Activated CD4-positive, alpha-beta T cell treated with anti-CD3 and anti-CD28 coated beads, Interleukin-2, amount 50 U/mL, for 48 hours (primary cell): ENCODE data around the gene NRF1.
"Not testable (repeated sequence)": the region's sequence is repeated elsewhere in the genome, so short reads cannot be mapped to it uniquely, and the experiment has no call there.

ENCODE experiments used
- DNase-seq, 2 experiments: peaks; one replicate each; pipeline ENCODE4 v3.0.0-alpha.2; 2020

Gene NRF1

DNA sequence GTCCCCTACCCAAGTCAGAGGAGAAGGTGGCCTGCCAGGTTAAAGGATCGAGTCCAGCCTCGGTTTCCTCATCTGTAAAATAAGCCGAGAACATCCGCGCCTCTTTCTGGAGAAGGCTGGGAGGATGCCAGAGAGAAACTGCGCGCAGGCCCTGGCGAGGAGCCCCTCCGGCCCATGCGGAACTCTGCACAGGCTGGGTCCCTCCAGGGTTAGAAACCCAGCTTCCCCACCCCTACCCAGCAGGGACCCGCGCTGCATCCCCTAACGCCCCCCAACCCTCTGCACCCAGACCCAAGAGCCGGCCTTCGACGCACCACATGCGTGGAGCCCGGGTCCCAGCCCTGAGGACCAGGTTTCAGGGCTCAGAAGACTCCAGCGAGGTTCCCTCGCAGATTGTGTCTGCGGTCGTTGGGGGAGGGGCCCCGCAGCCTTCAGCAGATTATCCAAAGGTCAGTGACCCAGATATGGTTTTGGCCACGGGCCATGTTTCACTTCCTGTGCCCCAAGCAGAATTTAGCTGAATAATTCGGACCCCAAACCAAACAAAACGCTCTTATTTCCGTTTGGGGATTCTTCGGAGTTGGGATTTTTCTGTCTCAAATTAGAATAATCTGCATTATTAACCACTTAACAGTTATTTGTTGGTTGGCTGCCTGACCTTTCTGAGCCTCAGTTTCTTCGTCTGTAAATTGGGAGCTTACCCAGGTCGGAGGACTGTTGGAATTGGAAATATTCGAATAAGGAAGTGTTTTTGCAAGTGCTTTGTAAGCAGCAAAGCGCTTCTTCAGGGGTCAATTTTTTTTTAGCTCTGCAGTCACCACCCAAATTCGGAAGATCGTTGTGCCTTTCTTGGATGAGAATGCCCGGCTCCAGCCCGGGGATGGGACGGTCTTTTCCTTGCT lies 173.5 kb downstream of the NRF1 start:
- DNase-seq: no peak

DNA sequence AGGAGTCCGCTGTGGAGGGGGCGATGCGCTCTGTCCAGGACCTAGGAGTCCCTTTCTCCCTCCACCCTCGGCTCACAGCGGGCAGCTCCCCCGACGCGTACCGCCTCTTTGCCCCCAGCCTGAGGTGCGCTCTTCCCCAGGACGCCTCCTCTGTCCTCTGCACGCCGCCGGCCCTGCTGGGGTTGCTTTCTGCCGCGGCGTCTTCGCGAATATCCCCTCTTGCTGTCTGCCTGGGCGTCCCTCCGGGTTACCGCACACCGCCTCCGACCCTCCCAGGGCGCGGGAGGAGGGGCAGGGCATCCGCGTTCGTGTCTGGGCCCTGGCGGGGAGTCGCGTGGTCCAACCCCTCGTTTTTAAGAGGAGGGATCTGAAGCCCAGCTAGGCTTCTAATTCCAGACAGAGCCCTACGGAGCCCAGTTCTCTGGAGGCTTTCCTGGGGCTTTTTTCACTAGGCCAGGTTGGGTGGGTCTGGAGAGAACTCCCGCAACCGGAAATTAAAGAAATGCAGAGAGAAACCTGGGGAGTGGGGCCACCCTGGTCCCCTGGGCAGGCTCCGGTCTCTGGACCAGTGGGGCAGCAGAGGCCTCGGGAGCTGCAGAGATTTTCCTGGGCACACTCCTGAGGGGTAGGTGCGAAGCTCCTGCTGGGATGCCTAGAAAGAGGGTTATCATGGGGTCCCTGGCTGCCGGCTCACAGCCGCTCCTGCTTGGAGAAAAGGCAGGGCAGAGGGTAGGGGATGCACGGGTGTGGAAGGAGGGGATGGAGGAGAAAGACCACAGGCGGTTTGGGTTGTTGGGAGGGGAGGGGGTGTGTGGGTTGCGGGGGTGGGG lies 174.4 kb downstream of the NRF1 start:
- no peak for DNase-seq

DNA sequence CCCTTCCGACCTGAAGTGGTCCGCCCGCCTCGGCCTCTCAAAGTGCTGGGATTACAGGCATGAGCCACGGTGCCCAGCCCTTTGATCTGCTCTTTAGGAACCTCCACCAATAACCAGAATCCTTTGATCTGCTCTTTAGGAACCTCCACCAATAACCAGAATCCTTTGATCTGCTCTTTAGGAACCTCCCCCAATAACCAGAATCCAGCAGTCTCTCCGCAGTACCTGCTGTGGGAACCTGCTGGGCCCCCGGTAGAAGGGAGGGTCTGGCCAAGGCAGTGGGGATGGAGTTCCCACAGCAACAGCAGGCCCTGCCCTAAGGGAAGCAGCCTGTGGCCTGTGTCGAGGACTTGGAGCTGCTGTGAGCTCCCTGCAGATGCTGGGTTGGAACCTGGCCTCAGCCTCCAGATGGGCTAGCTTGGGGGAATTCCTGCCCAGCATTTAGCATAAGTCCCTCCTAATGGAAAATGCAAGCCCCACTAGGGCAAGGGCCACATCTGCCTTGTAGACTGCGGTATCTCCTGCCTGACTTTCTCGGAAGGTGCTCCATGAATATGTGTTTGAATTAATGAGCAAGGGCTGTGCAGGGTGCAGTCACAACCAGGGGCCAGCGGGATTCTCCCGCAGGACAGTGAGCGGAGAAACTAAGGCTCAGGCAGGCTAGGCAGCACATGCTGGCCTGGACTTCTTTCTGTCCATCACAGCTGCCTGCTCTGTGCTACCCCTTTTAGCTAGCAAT lies 175.5 kb downstream of the NRF1 start:
- DNase-seq: no peak

DNA sequence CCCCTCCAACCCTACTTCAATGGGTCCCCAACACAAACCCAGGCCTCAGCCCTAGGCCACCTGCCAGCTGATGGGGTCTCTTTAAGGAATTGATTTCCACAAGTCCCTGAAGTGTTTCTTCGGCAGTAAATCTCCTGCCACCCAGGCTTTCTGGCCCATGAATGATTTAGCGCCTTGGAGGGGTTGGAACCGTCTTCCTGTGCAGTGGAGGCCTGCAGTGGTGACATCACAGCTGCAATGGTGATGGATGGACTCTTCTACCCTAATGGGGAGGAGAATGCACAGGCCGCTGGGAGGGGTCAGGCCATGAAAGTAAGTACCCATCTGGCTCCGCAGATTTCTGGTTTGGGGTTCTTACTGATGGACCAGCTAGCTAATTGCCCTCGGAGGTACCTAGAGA lies 177.5 kb downstream of the NRF1 start:
- no peak for DNase-seq

DNA sequence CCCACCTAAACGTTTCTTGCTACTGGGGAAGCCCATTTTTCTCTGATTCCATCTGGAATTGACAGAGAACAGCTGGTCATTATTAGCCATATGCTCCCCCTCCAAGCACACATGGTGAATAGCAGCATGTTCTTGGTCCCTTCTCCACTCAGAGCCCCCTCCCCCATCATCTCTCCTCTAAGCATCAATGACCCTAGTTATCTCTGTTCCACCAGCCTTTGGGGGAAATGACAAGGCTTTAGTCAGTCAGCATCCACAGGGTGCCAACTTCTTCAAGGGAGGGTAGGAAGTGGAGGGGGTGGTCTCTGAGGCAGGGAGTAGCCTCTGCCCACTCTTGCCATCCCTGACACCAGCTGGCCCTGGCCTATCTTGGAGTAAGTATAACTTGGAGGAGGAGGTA lies 178.1 kb downstream of the NRF1 start:
- DNase-seq: no peak

DNA sequence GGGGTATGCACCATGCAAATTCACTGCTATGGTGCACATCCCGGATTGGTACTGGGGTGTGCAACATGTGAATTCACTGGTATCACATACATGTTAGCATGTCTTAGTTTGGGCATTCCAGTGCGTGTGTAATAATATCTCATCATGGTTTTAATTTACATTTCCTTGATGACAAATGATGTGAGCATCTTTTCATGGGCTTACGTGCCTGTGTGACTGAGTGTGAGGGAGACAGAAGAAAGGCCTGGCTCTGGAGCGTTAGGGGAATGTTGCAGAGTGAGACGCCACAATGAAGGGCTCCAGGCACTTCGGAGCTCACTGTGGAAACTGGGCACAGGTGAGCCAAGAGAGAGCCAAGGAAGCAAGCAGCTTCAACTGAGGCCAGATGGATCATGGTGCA lies 178.6 kb downstream of the NRF1 start:
- DNase-seq: no peak

DNA sequence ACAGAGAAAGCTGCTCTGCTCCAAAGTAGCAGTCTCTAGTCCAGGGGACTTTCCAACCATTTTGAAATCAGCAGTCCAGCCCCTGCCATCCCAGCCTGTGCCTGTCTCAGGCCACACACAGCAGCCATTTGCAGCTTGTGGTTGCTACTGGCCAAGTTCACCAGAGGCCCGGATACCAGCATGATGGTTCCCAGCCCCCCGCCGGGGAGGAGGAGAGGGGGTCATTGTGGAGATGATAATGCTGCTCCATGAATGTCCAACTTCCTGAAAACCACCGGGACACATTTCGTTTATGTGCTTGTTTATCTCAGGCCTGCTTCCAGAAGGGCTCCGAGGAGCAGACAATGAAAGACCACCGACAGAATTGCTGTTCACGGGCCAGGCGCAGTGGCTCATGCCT lies 181.2 kb downstream of the NRF1 start:
- DNase-seq: no peak

DNA sequence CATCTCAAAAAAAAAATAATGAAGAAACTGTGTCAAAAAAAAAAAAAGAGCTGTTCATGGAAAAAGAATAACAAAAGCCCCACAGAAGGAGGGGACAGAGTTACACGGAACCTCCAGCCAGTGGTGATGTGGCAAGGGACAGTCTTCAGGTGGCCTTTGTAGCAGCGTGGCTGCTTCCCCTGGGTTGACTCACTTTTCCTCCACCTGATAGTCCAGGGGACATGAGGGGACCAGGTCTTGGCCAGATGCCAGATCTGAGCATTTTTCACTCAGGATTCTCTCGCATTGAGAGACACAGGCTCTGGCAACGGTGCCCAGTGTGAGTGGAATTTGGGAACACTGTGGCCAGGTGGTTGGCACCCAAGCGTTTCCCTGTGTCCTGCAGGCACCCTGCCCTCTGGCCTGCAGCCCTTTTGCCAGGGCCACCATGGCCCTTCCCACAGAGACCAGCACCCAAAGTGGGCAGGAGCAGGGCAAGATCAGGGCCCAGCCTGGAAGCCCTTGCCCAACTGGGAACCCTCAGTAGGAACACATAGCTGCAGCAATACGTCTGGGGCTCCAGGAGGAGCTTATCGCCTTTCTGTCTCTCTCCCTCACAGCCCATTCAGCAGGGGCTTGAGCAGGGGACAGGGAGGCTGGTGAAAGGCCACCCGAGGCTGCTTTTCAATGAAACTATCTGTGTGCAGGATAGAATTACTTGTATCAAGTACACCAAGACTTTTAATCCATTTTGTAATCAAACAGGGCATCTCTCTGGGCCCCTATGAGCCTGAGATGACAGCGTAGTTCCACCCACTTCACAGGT lies 182.2 kb downstream of the NRF1 start:
- DNase-seq: no peak

DNA sequence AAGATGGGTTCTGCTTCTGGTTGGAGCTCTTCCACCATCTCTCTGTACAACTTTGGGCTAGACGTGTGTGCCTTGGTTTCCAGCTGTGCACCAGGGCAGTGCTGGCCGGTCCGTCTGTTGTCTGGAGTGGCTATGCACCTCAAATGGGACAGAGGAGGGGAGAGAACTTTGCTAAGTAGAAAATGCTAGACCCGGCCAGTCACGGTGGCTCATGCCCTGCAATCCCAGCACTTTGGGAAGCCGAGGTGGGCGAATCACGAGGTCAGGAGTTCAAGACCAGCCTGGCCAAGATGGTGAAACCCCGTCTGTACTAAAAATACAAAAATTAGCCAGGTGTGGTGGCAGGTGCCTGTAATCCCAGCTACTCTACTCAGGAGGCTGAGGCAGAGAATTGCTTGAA lies 182.9 kb downstream of the NRF1 start:
- DNase-seq: not testable (repeated sequence)

DNA sequence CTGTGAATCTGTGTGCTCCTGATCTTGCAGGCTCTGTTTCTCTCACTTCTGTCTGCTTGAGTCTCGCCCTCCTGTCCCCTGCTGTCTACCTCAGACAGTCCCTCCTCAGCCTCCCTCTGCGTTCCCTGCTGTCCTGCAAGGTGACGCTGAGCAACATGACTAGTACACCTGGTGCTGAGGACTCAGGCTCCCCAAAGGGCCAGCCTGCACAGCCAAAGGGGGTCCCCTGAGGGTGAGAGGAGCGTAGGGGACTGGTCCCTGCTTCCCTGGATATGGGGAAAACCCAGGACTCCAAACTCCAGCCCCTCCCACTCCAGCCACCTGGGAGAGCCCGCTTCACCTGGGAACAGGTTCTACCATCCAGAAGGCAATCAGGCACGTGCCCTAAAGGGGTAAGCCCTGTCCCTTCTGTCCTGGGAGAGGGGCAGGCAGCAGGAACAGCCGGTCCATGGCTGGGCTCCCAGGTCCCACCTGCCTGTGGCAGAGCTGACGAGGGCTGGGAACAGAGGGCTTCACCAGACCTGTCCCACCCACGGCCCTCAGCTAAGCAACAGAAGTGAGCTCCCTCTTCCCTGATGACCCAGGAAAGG lies 184.8 kb downstream of the NRF1 start:
- no peak for DNase-seq

DNA sequence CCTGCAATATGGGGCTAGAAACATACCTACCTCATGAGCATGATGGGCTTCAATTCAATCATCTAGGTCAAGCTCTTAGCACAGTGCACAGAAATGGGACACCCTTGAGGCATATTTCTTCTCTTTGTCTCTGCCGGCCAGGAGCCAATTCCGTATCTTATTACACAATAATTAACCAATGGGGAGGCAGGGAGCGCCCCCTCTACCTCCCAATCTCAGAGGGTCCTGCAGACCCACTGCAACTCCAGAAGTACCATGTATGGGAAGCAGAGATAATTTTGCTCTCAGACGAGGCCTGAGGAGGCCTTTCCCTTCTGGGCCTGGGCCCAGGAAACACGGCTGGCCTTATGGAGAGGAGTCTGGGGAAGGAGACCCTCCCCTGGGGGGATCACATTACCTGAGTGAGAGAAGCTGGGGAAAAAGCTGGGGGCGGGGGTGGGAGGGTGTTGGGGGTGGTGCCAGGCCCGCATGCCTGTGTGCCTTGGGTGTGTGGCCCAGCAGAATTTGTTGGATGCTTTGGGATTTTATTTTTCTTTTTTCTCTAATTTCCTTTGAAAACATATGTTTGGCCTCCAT lies 185.8 kb downstream of the NRF1 start:
- DNase-seq: no peak

DNA sequence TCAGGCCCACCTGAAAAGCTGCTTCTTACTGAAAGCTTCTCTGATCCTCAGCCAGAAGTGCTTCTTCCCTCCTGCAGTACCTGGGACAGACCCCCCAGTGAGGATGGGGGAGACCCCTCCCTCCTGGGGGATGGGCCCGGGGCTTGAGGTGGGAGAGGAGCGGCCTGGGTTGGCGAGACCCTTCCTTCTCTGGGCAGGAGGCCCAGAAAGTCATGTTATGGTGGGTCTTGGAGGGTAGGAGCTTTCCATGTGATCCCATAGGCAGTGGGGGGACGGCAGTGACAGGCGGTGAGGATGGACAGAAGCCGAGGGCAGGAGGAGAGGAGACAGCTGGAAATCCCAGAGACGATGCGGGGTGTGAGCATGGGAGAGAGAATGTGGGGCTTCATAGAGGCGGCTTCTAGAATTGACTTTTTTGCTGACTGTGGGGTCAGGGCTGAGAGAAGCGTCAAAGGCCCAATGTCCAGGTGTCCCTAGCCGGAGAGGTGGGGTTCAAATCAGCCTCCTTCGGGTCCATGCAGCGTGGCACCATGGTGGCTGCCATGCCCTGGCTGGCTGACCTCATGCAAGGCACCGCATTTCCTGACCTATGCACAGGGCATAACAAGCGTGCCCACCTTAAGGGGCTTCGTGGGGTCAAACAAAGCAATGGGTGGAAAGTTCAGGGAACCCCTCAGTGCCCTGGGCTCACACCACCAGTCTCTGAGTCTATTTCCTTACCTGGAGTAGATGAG lies 187.3 kb downstream of the NRF1 start:
- DNase-seq: no peak

DNA sequence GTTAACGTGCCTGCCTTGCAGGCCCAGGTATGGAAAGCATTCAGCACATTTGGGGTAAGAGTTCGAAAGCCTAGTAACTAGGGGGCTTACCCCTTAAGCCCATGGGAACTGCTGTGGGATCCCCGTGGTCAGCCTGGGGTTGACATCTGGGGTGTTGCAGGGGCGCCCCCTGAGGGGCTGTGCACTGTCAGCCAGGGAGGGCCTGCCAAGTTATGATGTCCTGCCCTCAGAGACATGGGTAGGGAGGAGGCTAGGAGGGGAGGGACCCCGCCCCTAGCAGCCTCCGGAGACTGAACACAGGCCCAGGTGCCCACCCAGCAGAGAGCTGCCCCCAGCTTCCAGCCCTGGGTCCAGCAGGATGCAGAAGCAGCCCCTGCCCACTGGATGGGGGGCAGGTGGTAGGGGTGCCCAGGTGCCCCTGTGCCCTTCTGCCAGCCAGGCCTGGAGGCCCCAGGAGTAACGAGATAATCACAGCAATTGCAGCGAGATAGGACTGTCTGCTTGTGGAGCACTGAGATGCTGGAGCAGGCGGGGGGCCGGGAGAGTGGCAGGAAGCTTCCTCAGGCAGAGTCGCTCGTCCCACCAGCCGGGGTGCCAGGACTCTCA lies 187.9 kb downstream of the NRF1 start:
- no peak for DNase-seq

DNA sequence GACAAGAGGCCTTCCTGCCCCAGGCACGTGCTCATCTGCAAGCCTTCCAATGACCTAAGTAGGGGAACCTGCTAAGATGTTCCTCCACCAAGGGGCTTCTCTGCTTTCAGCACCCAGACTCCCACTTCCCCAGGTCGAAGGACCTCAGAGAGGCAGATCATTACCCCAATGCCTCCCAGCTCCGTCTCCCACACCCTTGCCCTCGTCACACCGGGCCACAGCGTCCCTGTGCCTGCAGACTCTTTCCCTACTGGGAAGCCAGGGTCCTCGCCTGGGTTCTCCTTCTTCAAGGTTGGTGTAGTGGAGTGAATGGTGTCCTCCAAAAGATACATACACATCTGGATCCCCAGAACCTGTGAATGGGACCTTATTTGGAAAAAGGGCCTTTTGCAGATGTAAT lies 189.4 kb downstream of the NRF1 start:
- no peak for DNase-seq

DNA sequence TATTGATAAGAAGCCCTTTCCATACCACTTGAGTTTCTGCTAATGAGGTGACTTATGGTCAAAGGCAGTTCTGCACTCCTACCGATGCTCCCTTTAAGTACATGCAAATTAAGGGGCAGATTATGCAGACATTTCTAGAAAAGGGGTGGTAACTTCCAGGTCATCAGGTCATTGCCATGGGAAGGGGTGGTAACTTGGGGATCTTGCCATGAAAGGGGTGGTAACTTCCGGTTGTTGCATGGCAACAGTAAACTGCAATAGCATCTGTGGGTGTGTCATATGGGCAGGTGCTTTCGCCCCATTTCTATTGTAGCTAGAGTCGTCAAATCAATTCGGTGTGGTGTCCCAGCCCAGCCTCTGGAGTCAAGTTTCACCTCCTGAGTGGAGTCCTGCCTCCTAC lies 190.4 kb downstream of the NRF1 start:
- no peak for DNase-seq

DNA sequence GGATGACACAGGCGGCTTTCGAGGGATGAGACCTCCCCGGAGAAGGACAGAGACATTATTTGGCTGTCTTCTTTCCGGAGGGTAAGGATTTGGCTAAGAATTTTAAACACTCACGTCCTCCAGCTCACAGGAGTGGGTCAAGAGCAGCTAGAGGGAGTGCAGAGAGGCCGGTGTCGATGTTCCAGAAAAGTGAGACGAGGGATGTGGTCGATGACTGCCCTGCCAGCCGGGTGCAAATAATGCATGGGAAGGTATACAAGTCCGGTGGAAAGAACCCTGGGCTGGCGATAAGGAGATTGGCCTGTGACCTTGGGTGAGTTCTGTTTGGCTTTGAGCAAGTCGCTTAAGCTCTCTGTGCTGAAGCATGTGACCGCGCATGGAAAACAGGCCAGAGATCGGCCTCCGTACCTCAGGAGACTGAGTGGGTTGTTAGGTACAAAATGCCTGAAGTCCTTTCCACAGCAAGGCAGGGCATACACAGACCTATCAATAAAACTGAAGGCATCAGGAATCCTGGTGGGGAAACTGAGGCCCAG lies 192.1 kb downstream of the NRF1 start:
- DNase-seq: no peak

DNA sequence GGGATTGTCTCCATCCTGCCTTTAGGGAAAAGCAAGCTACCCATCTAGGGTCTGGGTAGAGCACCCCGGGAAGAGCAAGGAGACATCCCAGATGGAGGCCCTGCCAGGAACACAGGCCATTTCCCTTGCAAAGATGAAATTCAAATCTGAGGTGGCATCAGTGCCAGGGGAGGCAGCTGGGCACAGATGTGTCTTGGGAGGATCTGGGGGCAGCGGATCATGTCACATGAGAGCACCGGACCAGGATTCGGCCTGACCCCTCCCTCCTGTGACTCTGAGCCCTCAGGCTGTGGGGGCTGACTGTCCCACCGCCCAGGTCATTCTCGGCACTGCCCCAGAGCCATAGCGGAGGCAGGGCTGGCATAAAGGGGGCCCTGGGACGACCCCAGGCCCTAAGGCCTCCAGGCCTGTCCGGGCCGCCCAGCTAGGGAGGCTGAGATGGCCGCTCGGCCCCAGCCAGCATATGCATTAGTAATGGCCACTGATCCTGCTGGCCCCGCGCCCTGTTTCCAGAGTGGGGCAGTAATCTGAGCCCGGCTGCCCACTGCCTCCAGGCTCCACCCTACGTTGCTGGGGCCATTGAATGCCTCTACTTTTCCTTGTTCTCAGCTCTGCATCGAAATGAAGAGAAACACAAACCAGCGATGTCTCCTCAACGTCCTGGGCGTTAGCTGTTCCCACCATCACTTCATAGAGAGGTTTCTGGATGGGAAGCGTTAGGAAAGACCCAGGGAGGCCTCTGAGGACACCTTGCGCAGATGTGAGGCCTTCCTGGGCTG lies 192.8 kb downstream of the NRF1 start:
- DNase-seq: no peak

DNA sequence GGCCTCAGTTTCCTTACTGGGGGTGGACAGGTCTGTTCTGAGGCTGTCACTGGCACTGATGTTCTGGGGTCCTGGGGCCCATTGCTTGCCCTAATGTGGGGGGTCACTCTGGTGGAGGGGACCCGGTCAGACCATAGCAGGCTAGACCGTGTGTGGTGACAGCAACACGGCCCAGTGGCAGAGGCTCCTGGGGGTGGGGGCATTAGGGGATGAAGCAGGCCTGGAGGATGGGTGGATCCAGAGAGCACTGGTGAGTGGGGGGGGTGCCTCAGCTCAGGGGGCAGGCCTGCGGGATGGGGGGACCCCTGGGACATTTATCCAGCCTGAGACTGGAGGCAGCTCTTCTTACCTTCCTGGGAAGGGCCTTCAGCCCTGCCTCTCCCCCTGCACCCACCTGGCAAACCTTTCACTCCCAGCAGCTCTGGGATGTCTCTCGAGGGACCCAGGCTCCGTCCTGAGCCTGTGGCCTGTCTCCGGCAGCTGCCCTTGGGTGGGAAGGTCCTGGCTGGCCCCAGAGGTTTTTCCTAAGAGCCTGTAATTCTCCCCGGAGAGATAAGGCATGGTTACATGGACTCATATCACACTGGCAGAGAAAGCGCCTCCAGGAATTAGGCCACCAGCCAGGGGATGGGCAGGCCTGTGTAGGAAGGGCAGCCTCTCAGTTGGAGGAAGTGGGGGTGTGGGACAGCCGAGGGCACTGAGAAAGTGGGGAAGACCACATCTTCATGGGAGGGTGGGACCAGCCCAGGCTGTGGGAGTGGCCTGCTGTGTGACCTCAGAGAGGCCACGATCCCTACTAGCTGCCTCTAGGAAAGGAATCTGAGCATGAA lies 193.6 kb downstream of the NRF1 start:
- no peak for DNase-seq
